Spleen (tissue), 11 donors: ENCODE measurements around the gene TMEM259. TPM values are rescaled to one million over a fixed set of nuclear protein-coding genes. Genes with fewer than 3 reads are reported as not detected.

ENCODE experiments used
- DNase-seq: peaks from one replicate; pipeline ENCODE4 v3.0.0-alpha.2; 2020
- H3K27ac ChIP-seq, 8 donors: fragments of 200-600 bp; sonication (generic) in 7 of 8; 1 replicate in 4 of 8; 2 replicates in 4 of 8; pipeline versions ENCODE4 v1.5.0 to v1.8.0; 2016 to 2021; ENCODE audit warnings: inconsistent platforms in 4 of 8, mild to moderate bottlenecking in 4 of 8, moderate library complexity in 1 of 8
- H3K27me3 ChIP-seq, 7 donors: fragments of 200-600 bp; sonication (generic) in 6 of 7; replicated peaks in 1 of 7; 1 replicate in 4 of 7; 2 replicates in 3 of 7; pipeline versions ENCODE4 v1.5.0 to v1.8.0; 2016 to 2021; ENCODE audit warnings: inconsistent platforms in 3 of 7, mild to moderate bottlenecking in 1 of 7
- H3K36me3 ChIP-seq, 6 donors: fragments of 200-600 bp; sonication (generic) in 5 of 6; 1 replicate in 4 of 6; 2 replicates in 2 of 6; pipeline versions ENCODE4 v1.5.0 to v1.8.0; 2016 to 2021; ENCODE audit warnings: inconsistent platforms in 2 of 6
- H3K4me1 ChIP-seq, 6 donors: fragments of 200-600 bp; sonication (generic) in 5 of 6; 1 replicate in 3 of 6; 2 replicates in 3 of 6; pipeline versions ENCODE4 v1.5.0 to v1.8.0; 2016 to 2021; ENCODE audit warnings: inconsistent platforms in 3 of 6
- H3K4me3 ChIP-seq, 8 donors: fragments of 200-600 bp; sonication (generic) in 7 of 8; 1 replicate in 4 of 8; 2 replicates in 4 of 8; pipeline versions ENCODE4 v1.5.0 to v1.8.0; 2016 to 2021; ENCODE audit warnings: inconsistent platforms in 4 of 8, mild to moderate bottlenecking in 4 of 8, moderate library complexity in 2 of 8
- H3K9me3 ChIP-seq, 8 donors: fragments of 200-600 bp; sonication (generic) in 7 of 8; 1 replicate in 4 of 8; 2 replicates in 4 of 8; pipeline versions ENCODE4 v1.5.0 to v1.8.0; 2016 to 2021; ENCODE audit warnings: inconsistent platforms in 4 of 8
- POLR2A ChIP-seq, 3 donors: fragments of 450-650 bp; IDR thresholded peaks; one replicate each; pipeline ENCODE4 v1.5.1; 2017; ENCODE audit warnings: antibody characterized with exemption in 3 of 3, mild to moderate bottlenecking in 1 of 3
- POLR2AphosphoS5 ChIP-seq, 3 donors: sonication (generic); formaldehyde crosslinking; IDR thresholded peaks; one replicate each; pipeline ENCODE4 v1.5.1; 2017; ENCODE audit warnings: antibody characterized with exemption in 3 of 3
- WGBS, 5 donors: extraction: QIAGEN DNeasy Blood & Tissue Kit in 3 of 5; methylation state at CpG; one replicate each; pipeline versions ENCODE4 v1.1.5 to v1.1.7; 2013 to 2018; 5-methylcytosine and 5-hydroxymethylcytosine counted together
- intact Hi-C: fragments of 100-400 bp; cut with DNase I; formaldehyde crosslinking; loops from one replicate; pipeline ENCODE4 v1.15.0; 2023; ENCODE audit warnings: low total_unique reads
- polyA plus RNA-seq, 3 donors: library from polyadenylated mRNA; stranded (reverse); fragments of 200-250 nt; gene quantifications; one replicate each; pipeline ENCODE4 v1.2.1, GENCODE V29; 2013
- total RNA-seq, 7 donors: library from RNA; depleted of rRNA in 3 of 7; stranded (reverse); fragments of >200 nt in 3 of 7; fragmentation: NEBNext Ultra II Directional in 4 of 7; extraction: Animal tissue kit (Norgen Biotek cat#: 25700) in 4 of 7; gene quantifications; one replicate each; pipeline versions ENCODE4 v1.1.0 to v1.2.1, GENCODE V29; 2016 to 2021
- TF ChIP-seq, protein P1 (sequence below), 11 experiments: fragments of 200-600 bp in 7 of 11; fragments of 450-650 bp in 4 of 11; sonication (generic) in 4 of 11; IDR thresholded peaks in 8 of 11; conservative IDR thresholded peaks in 3 of 11; 1 replicate in 7 of 11; 2 replicates in 4 of 11; pipeline versions ENCODE4 v1.4.0 to v1.8.0; 2016 to 2021; ENCODE audit warnings: antibody characterized with exemption in 11 of 11, inconsistent platforms in 4 of 11, mild to moderate bottlenecking in 1 of 11
- donor health status: healthy with polysubstance abuse.
- donor health status: DM: no; HTN: no; CAD: no; lungs with moderate emphysema.
- donor health status: DM: no; HTN: no; CAD: no.
- donor health status: Bipolar disorder and iron deficiency.
- donor health status: healthy.
- donor health status: DM: no; HTN: no; CAD: no.
- donor health status: DM: yes; HTN: yes; CAD: no.

The TMEM259 gene
- total and polyA plus RNA-seq, 10 donors = 172 to 560 (median 241) TPM

DNA sequence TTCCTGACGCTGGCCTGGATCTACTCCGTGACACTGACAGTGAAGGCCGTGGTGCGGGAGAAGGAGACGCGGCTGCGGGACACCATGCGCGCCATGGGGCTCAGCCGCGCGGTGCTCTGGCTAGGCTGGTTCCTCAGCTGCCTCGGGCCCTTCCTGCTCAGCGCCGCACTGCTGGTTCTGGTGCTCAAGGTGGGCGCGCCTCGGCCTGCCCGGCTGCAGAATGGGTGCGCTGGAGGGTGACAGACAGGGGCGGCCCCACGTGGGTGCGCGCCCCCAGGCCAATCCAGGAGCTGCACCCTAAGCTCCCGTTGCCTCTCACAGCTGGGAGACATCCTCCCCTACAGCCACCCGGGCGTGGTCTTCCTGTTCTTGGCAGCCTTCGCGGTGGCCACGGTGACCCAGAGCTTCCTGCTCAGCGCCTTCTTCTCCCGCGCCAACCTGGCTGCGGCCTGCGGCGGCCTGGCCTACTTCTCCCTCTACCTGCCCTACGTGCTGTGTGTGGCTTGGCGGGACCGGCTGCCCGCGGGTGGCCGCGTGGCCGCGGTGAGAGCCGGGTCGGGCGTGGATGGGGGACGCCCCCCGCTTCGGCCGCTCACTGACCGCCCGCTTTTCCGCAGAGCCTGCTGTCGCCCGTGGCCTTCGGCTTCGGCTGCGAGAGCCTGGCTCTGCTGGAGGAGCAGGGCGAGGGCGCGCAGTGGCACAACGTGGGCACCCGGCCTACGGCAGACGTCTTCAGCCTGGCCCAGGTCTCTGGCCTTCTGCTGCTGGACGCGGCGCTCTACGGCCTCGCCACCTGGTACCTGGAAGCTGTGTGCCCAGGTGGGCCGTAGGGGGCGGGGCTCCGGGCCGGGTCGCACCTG, 26.1 kb upstream of the TMEM259 start:
- no peaks in the 10 kb centered on the region for H3K9me3 ChIP-seq
- H3K27me3 ChIP-seq = no peaks in the 10 kb centered on the region
- H3K27ac ChIP-seq = peak overlapping the region in 2 of 8 donors; percentile 30 to 42
- intact Hi-C loops = no loop called here
- TF ChIP-seq POLR2AphosphoS5 (IDR thresholded peaks at IDR 0.05) = peak in 1 of 3 donors; percentile 36
- TF ChIP-seq, protein P1, sequence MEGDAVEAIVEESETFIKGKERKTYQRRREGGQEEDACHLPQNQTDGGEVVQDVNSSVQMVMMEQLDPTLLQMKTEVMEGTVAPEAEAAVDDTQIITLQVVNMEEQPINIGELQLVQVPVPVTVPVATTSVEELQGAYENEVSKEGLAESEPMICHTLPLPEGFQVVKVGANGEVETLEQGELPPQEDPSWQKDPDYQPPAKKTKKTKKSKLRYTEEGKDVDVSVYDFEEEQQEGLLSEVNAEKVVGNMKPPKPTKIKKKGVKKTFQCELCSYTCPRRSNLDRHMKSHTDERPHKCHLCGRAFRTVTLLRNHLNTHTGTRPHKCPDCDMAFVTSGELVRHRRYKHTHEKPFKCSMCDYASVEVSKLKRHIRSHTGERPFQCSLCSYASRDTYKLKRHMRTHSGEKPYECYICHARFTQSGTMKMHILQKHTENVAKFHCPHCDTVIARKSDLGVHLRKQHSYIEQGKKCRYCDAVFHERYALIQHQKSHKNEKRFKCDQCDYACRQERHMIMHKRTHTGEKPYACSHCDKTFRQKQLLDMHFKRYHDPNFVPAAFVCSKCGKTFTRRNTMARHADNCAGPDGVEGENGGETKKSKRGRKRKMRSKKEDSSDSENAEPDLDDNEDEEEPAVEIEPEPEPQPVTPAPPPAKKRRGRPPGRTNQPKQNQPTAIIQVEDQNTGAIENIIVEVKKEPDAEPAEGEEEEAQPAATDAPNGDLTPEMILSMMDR (IDR thresholded peaks at IDR 0.05 in 8 of 11, conservative IDR thresholded peaks at IDR 0.05 in 3 of 11) = no peak
- no peak overlapping the region for H3K4me3 ChIP-seq
- peaks cover 0 to 71% (median 30%) of the 10 kb centered on the region in 6 donors for H3K36me3 ChIP-seq
- DNase-seq = no peak
- peaks cover 0 to 35% (median 14%) of the 10 kb centered on the region in 6 donors for H3K4me1 ChIP-seq
- 83 to 91% (median 85%) methylated on average over 65 to 77 of the region's 77 CpGs for WGBS, 5 donors

DNA sequence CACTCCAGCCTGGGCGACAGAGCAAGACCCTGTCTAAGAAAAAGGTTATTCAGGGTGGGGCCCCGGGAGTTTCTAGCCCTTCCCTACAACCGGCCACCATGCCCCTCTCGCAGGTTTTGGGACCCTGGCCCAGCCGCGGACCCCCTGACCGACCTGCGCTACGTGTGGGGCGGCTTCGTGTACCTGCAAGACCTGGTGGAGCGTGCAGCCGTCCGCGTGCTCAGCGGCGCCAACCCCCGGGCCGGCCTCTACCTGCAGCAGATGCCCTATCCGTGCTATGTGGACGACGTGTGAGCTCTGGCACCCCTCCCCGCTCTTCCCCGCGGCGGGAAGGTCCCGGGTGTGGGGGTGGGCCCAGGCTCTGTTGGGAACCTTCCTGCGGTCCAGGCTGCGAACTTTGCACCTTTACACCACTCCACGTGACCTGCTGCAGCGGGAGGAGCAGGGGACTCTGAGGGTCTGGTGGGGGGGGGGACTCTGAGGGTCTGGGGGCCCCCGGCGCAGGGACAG, 25.2 kb upstream of the TMEM259 start:
- intact Hi-C loops = no loop called here
- H3K4me3 ChIP-seq = no peak overlapping the region
- peaks cover 0 to 68% (median 30%) of the 10 kb centered on the region in 6 donors for H3K36me3 ChIP-seq
- H3K27ac ChIP-seq = no peak overlapping the region
- WGBS, 5 donors = 94 to 96% (median 95%) methylated on average over 30 to 33 of the region's 33 CpGs
- H3K4me1 ChIP-seq = peaks cover 9 to 39% (median 22%) of the 10 kb centered on the region in 6 donors
- no peaks in the 10 kb centered on the region for H3K27me3 ChIP-seq
- no peak for TF ChIP-seq POLR2A (IDR thresholded peaks at IDR 0.05)
- TF ChIP-seq POLR2AphosphoS5 (IDR thresholded peaks at IDR 0.05) = no peak
- TF ChIP-seq, protein P1 (IDR thresholded peaks at IDR 0.05 in 8 of 11, conservative IDR thresholded peaks at IDR 0.05 in 3 of 11) = no peak
- H3K9me3 ChIP-seq = no peaks in the 10 kb centered on the region
- no peak for DNase-seq

DNA sequence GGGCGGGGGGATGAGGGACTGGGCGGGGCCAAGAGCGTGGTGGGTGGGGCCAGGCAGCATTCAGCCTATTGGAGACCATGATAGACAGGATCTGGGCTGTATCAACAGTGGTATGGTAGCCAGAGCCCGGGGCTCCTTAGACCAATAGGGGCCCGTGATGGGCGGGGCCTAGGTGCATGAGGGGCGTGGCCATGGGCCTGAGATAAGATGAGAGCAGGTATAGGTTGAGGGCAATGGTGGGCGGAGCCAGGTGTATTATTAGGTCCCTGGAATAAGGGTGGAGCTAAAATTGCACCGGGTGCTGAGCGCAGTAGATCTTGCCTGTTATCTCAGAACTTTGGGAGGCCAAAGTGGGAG, 24.3 kb upstream of the TMEM259 start:
- no peak overlapping the region for H3K4me3 ChIP-seq
- H3K27ac ChIP-seq = no peak overlapping the region
- no peak for TF ChIP-seq POLR2AphosphoS5 (IDR thresholded peaks at IDR 0.05)
- TF ChIP-seq, protein P1 (IDR thresholded peaks at IDR 0.05 in 8 of 11, conservative IDR thresholded peaks at IDR 0.05 in 3 of 11) = no peak
- no peak for TF ChIP-seq POLR2A (IDR thresholded peaks at IDR 0.05)
- H3K36me3 ChIP-seq = peaks cover 0 to 64% (median 30%) of the 10 kb centered on the region in 6 donors
- 78 to 89% (median 80%) methylated on average over 10 of the region's 10 CpGs for WGBS, 5 donors
- DNase-seq = no peak
- no peaks in the 10 kb centered on the region for H3K9me3 ChIP-seq
- H3K27me3 ChIP-seq = no peaks in the 10 kb centered on the region
- intact Hi-C loops = no loop called here
- H3K4me1 ChIP-seq = peaks cover 10 to 49% (median 32%) of the 10 kb centered on the region in 6 donors
